H1 (cell line): ENCODE data around the gene SEMA3C. TPM values are rescaled to one million over a fixed set of nuclear protein-coding genes. Genes with fewer than 3 reads are reported as not detected.

Source experiments
- CTCF ChIA-PET: fragments of 300-600 bp; sonication (Branson Sonifier 250); formaldehyde crosslinking; loops from one replicate; lab custom pipeline; 2021; ENCODE audit not compliant: partially characterized antibody; lab: Charles Lee
- POLR2A ChIA-PET: fragments of 300-600 bp; sonication (Branson Sonifier 250); formaldehyde crosslinking; loops from one replicate; lab custom pipeline; 2021; ENCODE audit warnings: inconsistent platforms; ENCODE audit not compliant: partially characterized antibody; lab: Charles Lee
- DNase-seq, 2 experiments: peaks; one replicate each; pipeline versions ENCODE4 v3.0.0 to v3.0.0-alpha.2; 2010 to 2022; ENCODE audit warnings: low spot score in 2 of 2, low read depth in 1 of 2, mixed read lengths in 1 of 2
- FAIRE-seq: peaks from 2 replicates; lab custom pipeline; 2011; peaks lifted over from hg19 to GRCh38; lab: Jason Lieb, UNC
- H2AFZ ChIP-seq: 2 replicates; pipeline ENCODE4 v1.8.1; 2012; ENCODE audit warnings: low read length, inconsistent platforms
- H2AK5ac ChIP-seq: 2 replicates; pipeline ENCODE4 v1.6.1; 2013; ENCODE audit warnings: low read depth, low read length
- H2BK120ac ChIP-seq: replicated peaks from 2 replicates; pipeline ENCODE3; 2013; ENCODE audit warnings: low read depth, low read length, inconsistent platforms
- H2BK12ac ChIP-seq: 2 replicates; pipeline ENCODE4 v1.6.1; 2013; ENCODE audit warnings: low read depth, low read length
- H2BK15ac ChIP-seq: 2 replicates; pipeline ENCODE4 v1.6.1; 2013; ENCODE audit warnings: low read length
- H2BK20ac ChIP-seq: 2 replicates; pipeline ENCODE4 v1.6.1; 2013; ENCODE audit warnings: low read length
- H2BK5ac ChIP-seq: 2 replicates; pipeline ENCODE4 v1.6.1; 2013; ENCODE audit warnings: low read depth, low read length
- H3K14ac ChIP-seq: 2 replicates; pipeline ENCODE4 v1.6.1; 2013; ENCODE audit warnings: inconsistent platforms; ENCODE audit not compliant: insufficient read length
- H3K18ac ChIP-seq: 2 replicates; pipeline ENCODE4 v1.6.1; 2013; ENCODE audit warnings: low read length; ENCODE audit errors: extremely low read depth
- H3K23ac ChIP-seq: 2 replicates; pipeline ENCODE4 v1.6.1; 2013; ENCODE audit warnings: inconsistent platforms; ENCODE audit not compliant: insufficient read length
- H3K23me2 ChIP-seq: 2 replicates; pipeline ENCODE4 v1.6.1; 2013; ENCODE audit warnings: low read depth, low read length
- H3K27ac ChIP-seq: 2 replicates; pipeline ENCODE4 v1.6.1; 2011; ENCODE audit warnings: low read depth, low read length, inconsistent platforms
- H3K27me3 ChIP-seq, 4 experiments: replicated peaks in 1 of 4; 1 replicate in 1 of 4; 2 replicates in 3 of 4; pipeline versions ENCODE4 v1.6.1 to v1.8.1; 2011 to 2013; ENCODE audit warnings: low read length in 3 of 4, mild to moderate bottlenecking in 3 of 4, inconsistent platforms in 2 of 4, mixed read lengths in 2 of 4, moderate library complexity in 1 of 4; ENCODE audit not compliant: control insufficient read depth in 3 of 4, insufficient read depth in 3 of 4; ENCODE audit errors: extremely low read depth in 1 of 4
- H3K36me3 ChIP-seq, 4 experiments: 2 replicates each; pipeline versions ENCODE4 v1.6.1 to v1.8.1; 2011 to 2013; ENCODE audit warnings: mild to moderate bottlenecking in 4 of 4, low read length in 3 of 4, moderate library complexity in 2 of 4, control low read depth in 1 of 4, inconsistent platforms in 1 of 4; ENCODE audit not compliant: insufficient read depth in 4 of 4, control insufficient read depth in 2 of 4
- H3K4ac ChIP-seq: replicated peaks from 2 replicates; pipeline ENCODE3; 2013; ENCODE audit warnings: low read length, low read depth, mixed read lengths, inconsistent platforms; ENCODE audit not compliant: insufficient read length
- H3K4me1 ChIP-seq, 4 experiments: replicated peaks in 1 of 4; 1 replicate in 1 of 4; 2 replicates in 3 of 4; pipeline versions ENCODE4 v1.6.1 to v1.8.1; 2011 to 2013; ENCODE audit warnings: low read length in 3 of 4, inconsistent platforms in 2 of 4, mixed read lengths in 1 of 4; ENCODE audit not compliant: insufficient read depth in 4 of 4, control insufficient read depth in 3 of 4
- H3K4me2 ChIP-seq, 2 experiments: 2 replicates each; pipeline versions ENCODE4 v1.6.1 to v1.8.1; 2011 to 2013; ENCODE audit warnings: low read depth in 2 of 2, low read length in 2 of 2, control low read depth in 1 of 2, inconsistent platforms in 1 of 2, mild to moderate bottlenecking in 1 of 2; ENCODE audit not compliant: insufficient read depth in 1 of 2
- H3K4me3 ChIP-seq, 4 experiments: fragments of 200-600, 300-600 bp in 1 of 4; sonication (generic), shearing (Covaris generic), sonication (Bioruptor Twin) in 1 of 4; 2 replicates each; pipeline versions ENCODE4 v1.5.1 to v1.8.1; 2011 to 2016; ENCODE audit warnings: low read length in 4 of 4, low read depth in 3 of 4, control low read depth in 2 of 4, inconsistent platforms in 2 of 4, mild to moderate bottlenecking in 2 of 4, mixed read lengths in 1 of 4, moderate library complexity in 1 of 4; ENCODE audit not compliant: insufficient read depth in 2 of 4; ENCODE audit errors: extremely low read depth in 1 of 4
- H3K56ac ChIP-seq: replicated peaks from 2 replicates; pipeline ENCODE3; 2013; ENCODE audit warnings: low read depth, mild to moderate bottlenecking, mixed read lengths, low read length, inconsistent platforms; ENCODE audit not compliant: insufficient read length
- H3K79me1 ChIP-seq: 2 replicates; pipeline ENCODE4 v1.6.1; 2013; ENCODE audit warnings: low read depth, low read length, control low read depth
- H3K79me2 ChIP-seq, 2 experiments: 2 replicates each; pipeline versions ENCODE4 v1.6.1 to v1.8.1; 2012 to 2013; ENCODE audit warnings: low read length in 2 of 2, mild to moderate bottlenecking in 2 of 2, inconsistent platforms in 1 of 2; ENCODE audit not compliant: insufficient read depth in 2 of 2, control insufficient read depth in 1 of 2
- H3K9ac ChIP-seq, 4 experiments: replicated peaks in 1 of 4; 1 replicate in 1 of 4; 2 replicates in 3 of 4; pipeline versions ENCODE4 v1.6.1 to v1.8.1; 2011 to 2013; ENCODE audit warnings: low read depth in 3 of 4, low read length in 3 of 4, control low read depth in 2 of 4, mild to moderate bottlenecking in 2 of 4, moderate library complexity in 2 of 4, inconsistent platforms in 1 of 4; ENCODE audit errors: extremely low read depth in 1 of 4
- H3K9me3 ChIP-seq, 2 experiments: 2 replicates each; pipeline versions ENCODE4 v1.6.1 to v1.8.1; 2012 to 2013; ENCODE audit warnings: mild to moderate bottlenecking in 2 of 2, moderate library complexity in 2 of 2, control low read depth in 1 of 2, inconsistent platforms in 1 of 2, low read depth in 1 of 2, low read length in 1 of 2, mixed read lengths in 1 of 2; ENCODE audit not compliant: insufficient read depth in 2 of 2
- H4K20me1 ChIP-seq, 2 experiments: replicated peaks in 1 of 2; 2 replicates each; pipeline versions ENCODE3 to v1.8.1; 2011 to 2013; ENCODE audit warnings: inconsistent platforms in 2 of 2, low read length in 2 of 2, mild to moderate bottlenecking in 1 of 2; ENCODE audit not compliant: insufficient read depth in 2 of 2, control insufficient read depth in 1 of 2
- H4K5ac ChIP-seq: 2 replicates; pipeline ENCODE4 v1.6.1; 2013; ENCODE audit warnings: low read length, low read depth, mixed read lengths, inconsistent platforms; ENCODE audit not compliant: insufficient read length
- H4K8ac ChIP-seq: 2 replicates; pipeline ENCODE4 v1.8.0; 2013; ENCODE audit warnings: mild to moderate bottlenecking, moderate library complexity, low read length, inconsistent platforms; ENCODE audit not compliant: insufficient read depth; ENCODE audit errors: extremely low read depth
- H4K91ac ChIP-seq: replicated peaks from 2 replicates; pipeline ENCODE3; 2013; ENCODE audit warnings: low read length, mixed read lengths, inconsistent platforms; ENCODE audit not compliant: insufficient read length
- BRCA1 ChIP-seq: IDR thresholded peaks from 2 replicates; pipeline ENCODE4 v1.6.1; 2012; ENCODE audit warnings: low read depth, low read length, improper control_type of control experiment
- EGR1 ChIP-seq: IDR thresholded peaks from 2 replicates; pipeline ENCODE4 v1.6.1; 2011; ENCODE audit warnings: low read depth, low read length, borderline replicate concordance
- JUN ChIP-seq: IDR thresholded peaks from 2 replicates; pipeline ENCODE4 v1.6.1; 2011; ENCODE audit warnings: low read depth, mild to moderate bottlenecking, improper control_type of control experiment, low read length
- ZNF274 ChIP-seq: IDR thresholded peaks from 2 replicates; pipeline ENCODE4 v1.7.0; 2012; ENCODE audit warnings: low read length, borderline replicate concordance; ENCODE audit errors: extremely low read depth
- WGBS, 2 experiments: shearing (Covaris generic) in 1 of 2; methylation state at CpG; one replicate each; pipeline versions ENCODE4 v1.1.6 to v1.1.7; 2013 to 2015; ENCODE audit warnings: low lambda C conversion rate in 2 of 2, mixed read lengths in 2 of 2, inconsistent platforms in 1 of 2, low coverage in 1 of 2, missing lambda C conversion rate in 1 of 2; ENCODE audit not compliant: insufficient replicate concordance in 2 of 2, insufficient coverage in 1 of 2, insufficient read length in 1 of 2; ENCODE audit errors: extremely low coverage in 1 of 2, missing lambda C conversion rate in 1 of 2; 5-methylcytosine and 5-hydroxymethylcytosine counted together
- polyA plus RNA-seq, 7 experiments: library from polyadenylated mRNA; depleted of rRNA in 3 of 7; stranded (reverse) in 5 of 7; unstranded in 2 of 7; fragments of >200 nt in 5 of 7; fragments of 200-250 nt in 2 of 7; gene quantifications; 1 replicate in 5 of 7; 2 replicates in 1 of 7; 4 replicates in 1 of 7; pipeline versions ENCODE4 v1.2.1 to v1.2.3, GENCODE V29; 2011 to 2013; ENCODE audit warnings: missing spikeins in 2 of 7, mixed read lengths in 2 of 7
- total RNA-seq: library from RNA; stranded (reverse); fragmentation: NEBNext Ultra II Directional; extraction: Animal tissue kit (Norgen Biotek cat#: 25700); gene quantifications from 2 replicates; pipeline ENCODE4 v1.2.1, GENCODE V29; 2021

The SEMA3C gene
- total and polyA plus RNA-seq, 2 of the 8 experiments (the other 6 are each of a cell fraction or from before 2014, with no cell fraction given): 0.15 to 1.4 TPM

GRCh38 chr7:80770675-80771081 lies 148.2 kb downstream of the SEMA3C start:
- CTCF ChIA-PET: no interaction called here

More at GRCh38 chr7:80770675-80771081, 148.2 kb downstream of the SEMA3C start:
- Histone ChIP-seq H3K27me3 (peaks cover 4 to 10% (median 8%) of the 10 kb centered on the region in 4 experiments; a peak in 4 of 7 replicates), H3K36me3 (no peaks in the 10 kb centered on the region), H2BK20ac (no peak overlapping the region), H3K79me2 (no peaks in the 10 kb centered on the region), H4K8ac (no peak overlapping the region), H3K9ac (no peak overlapping the region), H2BK12ac (no peak overlapping the region), H3K23ac (no peak overlapping the region), H4K20me1 (no peaks in the 10 kb centered on the region), H2BK120ac (no peak overlapping the region), H3K4me3 (no peak overlapping the region), H3K27ac (no peak overlapping the region), H3K14ac (no peak overlapping the region), H3K79me1 (no peaks in the 10 kb centered on the region), H4K5ac (no peak overlapping the region), H3K4me2 (no peak overlapping the region), H3K9me3 (no peaks in the 10 kb centered on the region), H3K23me2 (no peaks in the 10 kb centered on the region), H2BK15ac (no peak overlapping the region), H2BK5ac (no peak overlapping the region), H3K4ac (no peak overlapping the region), H2AK5ac (no peak overlapping the region), H3K56ac (no peak overlapping the region), H3K4me1 (peaks cover 0 to 3% (median 1%) of the 10 kb centered on the region in 4 experiments; a peak in 2 of 7 replicates), H3K18ac (no peak overlapping the region), H2AFZ (no peak overlapping the region), H4K91ac (no peak overlapping the region)
- FAIRE-seq: no peak
- TF ChIP-seq JUN (no peak), EGR1 (no peak), ZNF274 (no peak), BRCA1 (no peak)
- WGBS, 2 experiments: 89% methylated on average over 2 of the region's 2 CpGs; no CpG with 5 or more reads in 1 of the 2 experiments
- DNase-seq: no peak
- POLR2A ChIA-PET: no interaction called here
